ENCODE measurements around the gene C2CD2L.

DNA sequence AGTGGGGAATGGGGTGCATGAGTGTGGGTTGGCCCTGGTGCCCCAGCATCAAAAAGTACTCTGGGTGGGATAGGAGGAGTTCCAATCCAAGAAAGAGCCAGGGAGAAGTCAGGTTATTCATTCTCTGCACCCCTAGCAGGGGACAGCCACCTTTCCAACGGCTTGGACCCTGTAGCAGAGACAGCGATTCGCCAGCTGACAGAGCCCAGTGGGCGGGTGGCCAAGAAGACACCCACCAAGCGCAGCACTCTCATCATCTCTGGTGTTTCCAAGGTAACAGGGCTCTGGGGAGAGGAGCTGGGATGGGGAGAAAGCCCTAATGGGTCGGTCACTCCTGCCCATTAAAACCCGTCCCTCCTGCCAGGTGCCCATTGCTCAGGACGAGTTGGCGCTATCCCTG lies 6.6 kb downstream of the C2CD2L start:
- no peak for TF ChIP-seq CTCF (conservative IDR thresholded peaks at IDR 0.05 in 1 of 2, IDR thresholded peaks at IDR 0.05 in 1 of 2; ENCODE audit: low read depth in 1 of 2, low read length in 2 of 2)
- no peak for TF ChIP-seq EZH2 (IDR thresholded peaks at IDR 0.05; ENCODE audit: low read length, missing control alignments)

Measured in fibroblast of lung (primary cell).